GM21723 (cell line): Measurements from ENCODE around the gene ATRAID.

Source experiments
- ATAC-seq: cut with Tn5 transposase; IDR thresholded peaks from one replicate; pipeline ENCODE4 v1.9.1; 2021; ENCODE audit warnings: mild to moderate bottlenecking, moderate library complexity; ENCODE audit not compliant: unreplicated experiment

Gene ATRAID

DNA sequence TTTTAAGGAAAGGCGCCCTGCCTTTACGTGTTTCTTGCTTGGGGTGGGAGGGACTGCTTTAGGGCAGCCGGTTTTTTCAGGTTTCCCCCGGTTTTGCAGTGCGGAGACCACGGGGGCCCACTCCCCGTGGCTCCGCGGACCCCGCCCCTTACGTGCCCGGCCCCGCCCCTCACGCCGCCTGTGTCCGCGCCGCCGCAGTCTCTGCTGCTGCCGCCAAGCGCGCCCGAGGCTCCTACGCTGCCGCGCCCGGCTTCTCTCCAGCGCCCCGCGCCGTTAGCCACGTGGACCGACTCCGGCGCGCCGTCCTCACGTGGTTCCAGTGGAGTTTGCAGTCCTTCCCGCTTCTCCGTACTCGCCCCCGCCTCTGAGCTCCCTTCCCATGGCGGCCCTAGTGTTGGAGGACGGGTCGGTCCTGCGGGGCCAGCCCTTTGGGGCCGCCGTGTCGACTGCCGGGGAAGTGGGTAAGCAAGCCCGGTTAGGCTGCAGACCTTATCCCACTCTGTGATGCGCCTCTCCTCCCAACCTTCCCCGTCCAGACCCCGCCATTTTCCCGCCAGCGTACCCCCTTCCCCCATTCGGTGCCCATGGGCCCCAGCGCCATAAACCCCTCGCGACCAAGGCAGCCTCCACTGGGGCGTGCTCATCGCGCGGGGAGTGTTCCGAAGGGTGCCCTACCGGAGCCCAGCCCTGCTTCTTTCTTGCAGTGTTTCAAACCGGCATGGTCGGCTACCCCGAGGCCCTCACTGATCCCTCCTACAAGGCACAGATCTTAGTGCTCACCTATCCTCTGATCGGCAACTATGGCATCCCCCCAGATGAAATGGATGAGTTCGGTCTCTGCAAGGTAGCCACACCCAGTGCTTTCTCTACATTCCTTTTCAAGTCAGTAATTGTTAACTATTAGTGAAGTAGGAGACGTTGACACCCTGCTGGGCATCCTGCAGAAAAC lies 5.6 kb downstream of the ATRAID start, which contains the start of gene CAD:
CAD (plus strand) TSS at position 197 of the 949 bp plus-strand sequence; CDS start at position 380, 183 bp downstream.
- ATAC-seq = peak; percentile 74

DNA sequence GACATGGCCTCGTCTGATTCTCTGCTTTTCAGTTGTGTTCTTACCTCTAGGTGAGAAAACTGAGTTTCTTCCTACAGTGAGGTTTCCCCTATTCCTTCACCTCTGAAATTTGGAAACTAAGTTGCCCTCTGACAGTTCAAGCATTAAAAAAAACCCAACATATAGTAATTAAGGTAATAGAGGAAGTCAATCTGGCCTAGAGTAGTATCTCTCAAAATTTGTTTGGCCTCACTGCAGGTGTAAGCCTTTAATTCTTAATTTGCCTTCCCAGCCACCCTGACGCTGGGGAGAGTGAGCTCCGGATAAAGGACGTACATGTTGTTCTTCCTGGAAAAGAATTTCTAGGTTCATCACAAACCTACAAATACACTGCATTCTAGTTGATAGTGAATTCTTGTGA lies 6.8 kb downstream of the ATRAID start:
- no peak for ATAC-seq

GRCh38 chr2:27219091-27219490 lies 7.2 kb downstream of the ATRAID start:
- ATAC-seq = no peak

DNA sequence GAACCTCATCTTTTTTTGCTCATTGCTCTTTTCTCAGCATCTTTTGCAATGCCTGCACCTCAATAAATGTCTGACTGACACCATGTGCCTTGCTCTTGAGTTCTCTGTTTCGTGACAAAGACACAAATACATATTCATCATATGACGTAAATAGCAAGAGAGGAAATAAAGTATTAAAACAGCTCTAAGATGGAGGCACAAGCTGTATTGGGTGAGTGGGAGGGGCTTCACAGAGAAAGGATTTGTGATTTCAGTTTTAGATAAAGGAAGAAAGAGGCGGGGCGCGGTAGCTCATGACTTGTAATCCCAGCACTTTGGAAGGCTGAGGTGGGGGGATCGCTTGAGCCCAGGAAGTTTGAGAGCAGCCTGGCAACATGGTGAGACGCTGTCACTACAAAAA lies 8.2 kb downstream of the ATRAID start:
- no peak for ATAC-seq

DNA sequence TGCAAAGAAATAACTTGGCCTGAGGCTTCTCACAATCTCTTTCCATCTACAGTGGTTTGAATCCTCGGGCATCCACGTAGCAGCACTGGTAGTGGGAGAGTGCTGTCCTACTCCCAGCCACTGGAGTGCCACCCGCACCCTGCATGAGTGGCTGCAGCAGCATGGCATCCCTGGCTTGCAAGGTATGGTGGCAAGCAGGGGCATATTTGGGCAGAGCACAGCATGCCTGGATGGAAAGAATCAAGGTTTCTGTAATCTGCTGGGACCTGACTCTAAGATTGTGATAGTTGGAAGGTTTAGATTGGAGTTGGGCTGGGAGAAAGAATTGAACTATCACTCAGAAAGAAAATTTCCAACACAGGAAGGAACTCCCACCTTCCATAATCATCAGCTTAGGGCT lies 9.3 kb downstream of the ATRAID start:
- ATAC-seq = no peak

- ATAC-seq = no peak
These were observed 10.6 kb downstream of the ATRAID start for GRCh38 chr2:27222407-27222806.

DNA sequence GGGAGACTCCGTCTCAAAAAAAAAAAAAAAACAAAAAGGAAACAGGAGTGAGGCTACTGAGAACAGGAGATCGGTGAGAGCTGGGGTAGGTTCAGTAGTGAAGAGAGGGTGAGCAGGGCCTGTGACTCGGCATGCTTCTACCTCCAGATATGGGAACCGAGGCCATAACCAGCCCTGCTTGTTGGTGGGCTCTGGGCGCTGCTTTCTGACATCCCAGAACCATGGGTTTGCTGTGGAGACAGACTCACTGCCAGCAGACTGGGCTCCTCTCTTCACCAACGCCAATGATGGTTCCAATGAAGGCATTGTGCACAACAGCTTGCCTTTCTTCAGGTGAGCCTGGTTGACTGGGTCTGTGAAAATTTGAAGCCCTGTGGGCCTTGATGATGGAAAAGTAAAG lies 11.6 kb downstream of the ATRAID start:
- ATAC-seq = no peak

GRCh38 chr2:27225526-27225925 lies 13.7 kb downstream of the ATRAID start:
- no peak for ATAC-seq

DNA sequence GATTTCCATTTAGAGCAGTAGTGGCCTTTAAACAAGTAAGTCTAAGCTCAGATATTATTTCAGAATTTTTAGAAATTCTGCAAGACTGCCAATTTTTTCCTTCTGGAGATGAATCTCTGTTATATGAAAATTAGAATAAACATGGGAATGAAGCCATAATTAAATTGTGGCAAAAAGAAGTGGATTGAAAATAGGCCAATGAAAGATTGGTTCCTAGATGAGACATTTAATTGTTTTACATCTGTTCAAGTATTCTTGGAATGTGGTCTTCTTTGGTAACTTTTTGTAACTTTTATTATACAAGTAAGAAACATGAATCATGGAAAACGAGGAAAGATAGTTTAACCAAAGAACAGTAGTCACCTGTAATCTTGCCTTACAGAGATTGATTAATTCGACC lies 15.7 kb downstream of the ATRAID start:
- no peak for ATAC-seq

GRCh38 chr2:27231921-27232320 lies 20.1 kb downstream of the ATRAID start:
- ATAC-seq = no peak

DNA sequence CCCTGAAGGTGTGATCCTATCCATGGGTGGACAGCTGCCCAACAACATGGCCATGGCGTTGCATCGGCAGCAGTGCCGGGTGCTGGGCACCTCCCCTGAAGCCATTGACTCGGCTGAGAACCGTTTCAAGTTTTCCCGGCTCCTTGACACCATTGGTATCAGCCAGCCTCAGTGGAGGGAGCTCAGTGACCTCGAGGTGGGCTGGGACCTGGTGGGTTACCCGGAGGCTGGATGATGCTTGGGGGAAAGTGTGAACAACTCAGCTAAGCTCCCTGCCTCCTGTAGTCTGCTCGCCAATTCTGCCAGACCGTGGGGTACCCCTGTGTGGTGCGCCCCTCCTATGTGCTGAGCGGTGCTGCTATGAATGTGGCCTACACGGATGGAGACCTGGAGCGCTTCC lies 21.5 kb downstream of the ATRAID start:
- ATAC-seq = no peak

DNA sequence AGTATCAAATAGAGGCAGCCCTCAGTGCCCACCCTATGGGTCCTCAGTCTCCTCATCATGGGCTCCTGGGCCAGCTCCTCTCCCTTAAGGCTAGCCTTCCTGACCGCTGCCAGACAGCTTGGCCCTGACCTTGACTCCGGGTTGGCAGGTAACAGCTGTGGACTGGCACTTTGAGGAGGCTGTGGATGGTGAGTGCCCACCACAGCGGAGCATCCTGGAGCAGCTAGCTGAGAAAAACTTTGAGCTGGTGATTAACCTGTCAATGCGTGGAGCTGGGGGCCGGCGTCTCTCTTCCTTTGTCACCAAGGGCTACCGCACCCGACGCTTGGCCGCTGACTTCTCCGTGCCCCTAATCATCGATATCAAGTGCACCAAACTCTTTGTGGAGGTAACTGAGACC lies 24.3 kb downstream of the ATRAID start:
- ATAC-seq = no peak

- no peak for ATAC-seq
These were observed 24.8 kb downstream of the ATRAID start for GRCh38 chr2:27236626-27237025.

- ATAC-seq = no peak
These were observed 25.6 kb downstream of the ATRAID start for GRCh38 chr2:27237341-27237945.

DNA sequence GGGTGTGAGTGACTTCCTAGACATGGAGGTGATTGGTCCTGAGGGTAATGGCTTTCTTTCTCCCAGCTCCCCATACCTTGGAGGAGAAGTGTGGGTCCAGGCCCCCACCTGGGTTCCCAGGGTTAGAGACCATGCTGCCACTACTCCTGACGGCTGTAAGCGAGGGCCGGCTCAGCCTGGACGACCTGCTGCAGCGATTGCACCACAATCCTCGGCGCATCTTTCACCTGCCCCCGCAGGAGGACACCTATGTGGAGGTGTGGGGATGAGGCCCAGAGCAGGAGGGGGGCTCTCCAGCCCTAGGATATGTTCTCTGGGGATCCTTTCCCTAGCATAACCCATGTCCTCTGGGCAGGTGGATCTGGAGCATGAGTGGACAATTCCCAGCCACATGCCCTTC lies 27.1 kb downstream of the ATRAID start:
- no peak for ATAC-seq

GRCh38 chr2:27240406-27240805 lies 28.6 kb downstream of the ATRAID start:
- no peak for ATAC-seq

DNA sequence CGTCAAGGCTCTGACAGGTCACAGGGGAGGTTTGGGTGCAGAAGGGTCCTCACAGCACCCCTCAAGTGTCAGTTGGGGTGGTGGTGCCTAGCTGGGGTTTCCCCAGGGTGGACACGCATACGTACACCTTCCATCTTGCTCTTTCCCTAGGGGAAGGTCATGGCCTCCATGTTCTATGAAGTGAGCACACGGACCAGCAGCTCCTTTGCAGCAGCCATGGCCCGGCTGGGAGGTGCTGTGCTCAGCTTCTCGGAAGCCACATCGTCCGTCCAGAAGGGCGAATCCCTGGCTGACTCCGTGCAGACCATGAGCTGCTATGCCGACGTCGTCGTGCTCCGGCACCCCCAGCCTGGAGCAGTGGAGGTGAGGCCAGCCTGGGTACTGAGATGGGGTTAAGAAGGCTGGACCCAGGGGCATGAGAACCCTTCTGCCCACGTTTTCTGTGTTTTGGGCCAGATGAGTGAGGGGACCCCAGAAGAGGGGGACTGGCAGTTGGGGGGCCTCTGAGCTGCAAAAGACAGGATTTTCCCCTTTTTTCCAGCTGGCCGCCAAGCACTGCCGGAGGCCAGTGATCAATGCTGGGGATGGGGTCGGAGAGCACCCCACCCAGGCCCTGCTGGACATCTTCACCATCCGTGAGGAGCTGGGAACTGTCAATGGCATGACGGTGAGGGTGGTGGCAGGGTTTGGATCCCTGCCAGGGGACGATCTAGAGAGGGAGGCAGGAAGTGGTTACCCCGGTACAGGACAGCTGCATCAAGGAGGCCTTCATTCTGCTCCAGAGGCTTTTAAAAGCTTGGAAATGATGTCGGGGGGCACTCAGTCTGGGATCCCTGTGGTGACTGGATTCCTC lies 30.1 kb downstream of the ATRAID start:
- ATAC-seq = no peak

DNA sequence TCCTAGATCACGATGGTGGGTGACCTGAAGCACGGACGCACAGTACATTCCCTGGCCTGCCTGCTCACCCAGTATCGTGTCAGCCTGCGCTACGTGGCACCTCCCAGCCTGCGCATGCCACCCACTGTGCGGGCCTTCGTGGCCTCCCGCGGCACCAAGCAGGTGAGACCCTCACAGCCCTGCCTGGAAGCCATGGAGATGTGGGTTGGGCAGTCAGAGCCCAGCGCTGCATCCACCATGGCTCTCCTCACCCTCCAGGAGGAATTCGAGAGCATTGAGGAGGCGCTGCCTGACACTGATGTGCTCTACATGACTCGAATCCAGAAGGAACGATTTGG lies 30.7 kb downstream of the ATRAID start:
- ATAC-seq = no peak

- ATAC-seq = no peak
These were observed 31.7 kb downstream of the ATRAID start for GRCh38 chr2:27243391-27244130.

GRCh38 chr2:27245116-27245515 lies 33.3 kb downstream of the ATRAID start:
- no peak for ATAC-seq

DNA sequence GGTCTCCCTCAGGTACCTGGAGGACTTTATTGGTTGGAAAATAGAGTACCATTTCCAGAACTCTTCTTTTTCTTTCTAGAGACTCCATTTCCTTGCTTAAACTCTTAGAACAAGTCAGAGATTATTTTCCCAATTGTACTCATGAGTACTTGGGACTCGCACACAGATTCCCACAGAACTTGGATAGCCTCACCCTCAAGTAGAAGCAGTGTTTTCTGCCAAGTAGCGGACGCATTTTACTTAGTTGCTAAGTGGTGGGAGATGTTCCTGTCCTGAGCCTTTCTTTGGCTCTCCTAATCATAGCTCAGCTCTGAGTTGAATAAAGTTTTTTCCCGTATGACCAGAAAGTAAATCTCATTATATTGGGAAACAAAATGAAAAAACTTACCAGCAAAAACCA lies 33.8 kb downstream of the ATRAID start:
- ATAC-seq = no peak
